DND-41 (cell line): ENCODE data around the gene DEAF1.

Source experiments
- CTCF ChIP-seq: IDR thresholded peaks from 2 replicates; pipeline ENCODE4 v1.5.1; 2012; ENCODE audit warnings: borderline replicate concordance, low read length, moderate library complexity, mild to moderate bottlenecking; ENCODE audit not compliant: poor library complexity, severe bottlenecking; ENCODE audit errors: extremely low read depth
- EZH2 ChIP-seq: IDR thresholded peaks from 3 replicates; pipeline ENCODE4 v1.6.1; 2012; ENCODE audit warnings: borderline replicate concordance, low read depth, mild to moderate bottlenecking, moderate library complexity, low read length, inconsistent platforms; ENCODE audit not compliant: severe bottlenecking

- no peak for TF ChIP-seq EZH2
- no peak for TF ChIP-seq CTCF
Observed at GRCh38 chr11:645536-645935, 49.5 kb downstream of the DEAF1 start.
